ENCODE measurements around the gene ZNRF2. TPM values are rescaled to one million over a fixed set of nuclear protein-coding genes. Genes with fewer than 3 reads are reported as not detected.

Gene ZNRF2
- total and polyA plus RNA-seq, 2 of the 13 experiments (the other 11 are each of a cell fraction or from before 2014, with no cell fraction given), result 3.5 to 7.7 TPM

- DNase-seq (ENCODE audit: low spot score) (no peak), FAIRE-seq (no peak), ATAC-seq (no peak)
- BruUV-seq (replicated peaks), result no TSS peak
- peaks cover 19% of the 10 kb centered on the region for H3K4me1 ChIP-seq (ENCODE audit: insufficient read depth, low read length)
- no peaks in the 10 kb centered on the region for H4K20me1 ChIP-seq (ENCODE audit: insufficient read depth, low read length)
- no peak overlapping the region for H3K4me3 ChIP-seq (replicated peaks in 1 of 3; ENCODE audit: insufficient read depth in 1 of 3, low read depth in 2 of 3, low read length in 3 of 3)
- H2AFZ ChIP-seq (ENCODE audit: low read length), result no peak overlapping the region
- intact Hi-C loops (cut with micrococcal nuclease; ENCODE audit: unreplicated experiment), result loop anchor here (2.0 kb wide), 3 partner anchors 137 to 249 kb away; no protein-coding TSS in a partner anchor
- 90% methylated on average over 7 of the region's 7 CpGs for WGBS (ENCODE audit: low lambda C conversion rate)
- H3K9me3 ChIP-seq (ENCODE audit: low read length), result no peaks in the 10 kb centered on the region
- no peaks in the 10 kb centered on the region for H3K36me3 ChIP-seq (replicated peaks in 1 of 2; ENCODE audit: control insufficient read depth in 1 of 2, insufficient read depth in 2 of 2, low read length in 2 of 2)
- in situ Hi-C loops (cut with HindIII; ENCODE audit: extremely low pct_ligation_motif_present, low pct_unique_long_range_greater_than_20kb), result loop anchor here (5.0 kb wide), 3 partner anchors 137 to 252 kb away; no protein-coding TSS in a partner anchor
- no peak overlapping the region for H3K9ac ChIP-seq (ENCODE audit: insufficient read depth, low read depth, low read length)
- POLR2A ChIA-PET, result no interaction called here
- no peak overlapping the region for H3K4me2 ChIP-seq (ENCODE audit: low read depth, low read length)
- no peaks in the 10 kb centered on the region for H3K79me2 ChIP-seq (ENCODE audit: insufficient read depth, low read length)
- no peaks in the 10 kb centered on the region for H3K27me3 ChIP-seq (ENCODE audit: control insufficient read depth in 1 of 2, insufficient read depth in 2 of 2, low read length in 2 of 2)
- no peak overlapping the region for H3K27ac ChIP-seq (ENCODE audit: extremely low read length, insufficient read depth, low read length)
- CTCF ChIA-PET (ENCODE audit: low intra/inter-chr PET ratio, low total read pairs), result interaction anchor here (2.0 to 2.7 kb wide), 2 partner anchors 187 to 249 kb away, joined by 14 to 24 read pairs; no protein-coding TSS in a partner anchor
- TF ChIP-seq NFIB (CRISPR knock-in tag; IDR thresholded peaks at IDR 0.05; ENCODE audit: borderline replicate concordance) (no peak), ZFP41 (CRISPR knock-in tag; IDR thresholded peaks at IDR 0.05; ENCODE audit: borderline replicate concordance) (no peak), MTF2 (CRISPR knock-in tag; IDR thresholded peaks at IDR 0.05; ENCODE audit: borderline replicate concordance) (no peak), ZNF143 (CRISPR knock-in tag; IDR thresholded peaks at IDR 0.05) (no peak), ATF7 (IDR thresholded peaks at IDR 0.05) (no peak), ATF7 (CRISPR knock-in tag; IDR thresholded peaks at IDR 0.05) (no peak), ZNF205 (CRISPR knock-in tag; IDR thresholded peaks at IDR 0.05) (no peak), ZNF282 (IDR thresholded peaks at IDR 0.05; ENCODE audit: partially characterized antibody) (no peak), CCAR2 (optimal IDR thresholded peaks at IDR 0.05; ENCODE audit: low read depth, low read length) (no peak), REPIN1 (CRISPR knock-in tag; IDR thresholded peaks at IDR 0.05; ENCODE audit: borderline replicate concordance, low read depth) (no peak)
- TF ChIP-seq, protein P1, sequence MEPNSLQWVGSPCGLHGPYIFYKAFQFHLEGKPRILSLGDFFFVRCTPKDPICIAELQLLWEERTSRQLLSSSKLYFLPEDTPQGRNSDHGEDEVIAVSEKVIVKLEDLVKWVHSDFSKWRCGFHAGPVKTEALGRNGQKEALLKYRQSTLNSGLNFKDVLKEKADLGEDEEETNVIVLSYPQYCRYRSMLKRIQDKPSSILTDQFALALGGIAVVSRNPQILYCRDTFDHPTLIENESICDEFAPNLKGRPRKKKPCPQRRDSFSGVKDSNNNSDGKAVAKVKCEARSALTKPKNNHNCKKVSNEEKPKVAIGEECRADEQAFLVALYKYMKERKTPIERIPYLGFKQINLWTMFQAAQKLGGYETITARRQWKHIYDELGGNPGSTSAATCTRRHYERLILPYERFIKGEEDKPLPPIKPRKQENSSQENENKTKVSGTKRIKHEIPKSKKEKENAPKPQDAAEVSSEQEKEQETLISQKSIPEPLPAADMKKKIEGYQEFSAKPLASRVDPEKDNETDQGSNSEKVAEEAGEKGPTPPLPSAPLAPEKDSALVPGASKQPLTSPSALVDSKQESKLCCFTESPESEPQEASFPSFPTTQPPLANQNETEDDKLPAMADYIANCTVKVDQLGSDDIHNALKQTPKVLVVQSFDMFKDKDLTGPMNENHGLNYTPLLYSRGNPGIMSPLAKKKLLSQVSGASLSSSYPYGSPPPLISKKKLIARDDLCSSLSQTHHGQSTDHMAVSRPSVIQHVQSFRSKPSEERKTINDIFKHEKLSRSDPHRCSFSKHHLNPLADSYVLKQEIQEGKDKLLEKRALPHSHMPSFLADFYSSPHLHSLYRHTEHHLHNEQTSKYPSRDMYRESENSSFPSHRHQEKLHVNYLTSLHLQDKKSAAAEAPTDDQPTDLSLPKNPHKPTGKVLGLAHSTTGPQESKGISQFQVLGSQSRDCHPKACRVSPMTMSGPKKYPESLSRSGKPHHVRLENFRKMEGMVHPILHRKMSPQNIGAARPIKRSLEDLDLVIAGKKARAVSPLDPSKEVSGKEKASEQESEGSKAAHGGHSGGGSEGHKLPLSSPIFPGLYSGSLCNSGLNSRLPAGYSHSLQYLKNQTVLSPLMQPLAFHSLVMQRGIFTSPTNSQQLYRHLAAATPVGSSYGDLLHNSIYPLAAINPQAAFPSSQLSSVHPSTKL (CRISPR knock-in tag; IDR thresholded peaks at IDR 0.05), result no peak
- TF ChIP-seq, protein P2, sequence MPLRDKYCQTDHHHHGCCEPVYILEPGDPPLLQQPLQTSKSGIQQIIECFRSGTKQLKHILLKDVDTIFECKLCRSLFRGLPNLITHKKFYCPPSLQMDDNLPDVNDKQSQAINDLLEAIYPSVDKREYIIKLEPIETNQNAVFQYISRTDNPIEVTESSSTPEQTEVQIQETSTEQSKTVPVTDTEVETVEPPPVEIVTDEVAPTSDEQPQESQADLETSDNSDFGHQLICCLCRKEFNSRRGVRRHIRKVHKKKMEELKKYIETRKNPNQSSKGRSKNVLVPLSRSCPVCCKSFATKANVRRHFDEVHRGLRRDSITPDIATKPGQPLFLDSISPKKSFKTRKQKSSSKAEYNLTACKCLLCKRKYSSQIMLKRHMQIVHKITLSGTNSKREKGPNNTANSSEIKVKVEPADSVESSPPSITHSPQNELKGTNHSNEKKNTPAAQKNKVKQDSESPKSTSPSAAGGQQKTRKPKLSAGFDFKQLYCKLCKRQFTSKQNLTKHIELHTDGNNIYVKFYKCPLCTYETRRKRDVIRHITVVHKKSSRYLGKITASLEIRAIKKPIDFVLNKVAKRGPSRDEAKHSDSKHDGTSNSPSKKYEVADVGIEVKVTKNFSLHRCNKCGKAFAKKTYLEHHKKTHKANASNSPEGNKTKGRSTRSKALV (CRISPR knock-in tag; IDR thresholded peaks at IDR 0.05), result no peak
- TF ChIP-seq, protein P3, sequence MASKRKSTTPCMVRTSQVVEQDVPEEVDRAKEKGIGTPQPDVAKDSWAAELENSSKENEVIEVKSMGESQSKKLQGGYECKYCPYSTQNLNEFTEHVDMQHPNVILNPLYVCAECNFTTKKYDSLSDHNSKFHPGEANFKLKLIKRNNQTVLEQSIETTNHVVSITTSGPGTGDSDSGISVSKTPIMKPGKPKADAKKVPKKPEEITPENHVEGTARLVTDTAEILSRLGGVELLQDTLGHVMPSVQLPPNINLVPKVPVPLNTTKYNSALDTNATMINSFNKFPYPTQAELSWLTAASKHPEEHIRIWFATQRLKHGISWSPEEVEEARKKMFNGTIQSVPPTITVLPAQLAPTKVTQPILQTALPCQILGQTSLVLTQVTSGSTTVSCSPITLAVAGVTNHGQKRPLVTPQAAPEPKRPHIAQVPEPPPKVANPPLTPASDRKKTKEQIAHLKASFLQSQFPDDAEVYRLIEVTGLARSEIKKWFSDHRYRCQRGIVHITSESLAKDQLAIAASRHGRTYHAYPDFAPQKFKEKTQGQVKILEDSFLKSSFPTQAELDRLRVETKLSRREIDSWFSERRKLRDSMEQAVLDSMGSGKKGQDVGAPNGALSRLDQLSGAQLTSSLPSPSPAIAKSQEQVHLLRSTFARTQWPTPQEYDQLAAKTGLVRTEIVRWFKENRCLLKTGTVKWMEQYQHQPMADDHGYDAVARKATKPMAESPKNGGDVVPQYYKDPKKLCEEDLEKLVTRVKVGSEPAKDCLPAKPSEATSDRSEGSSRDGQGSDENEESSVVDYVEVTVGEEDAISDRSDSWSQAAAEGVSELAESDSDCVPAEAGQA (IDR thresholded peaks at IDR 0.05; ENCODE audit: low read depth), result no peak
- TF ChIP-seq, protein P3 (CRISPR knock-in tag; IDR thresholded peaks at IDR 0.05; ENCODE audit: borderline replicate concordance), result no peak
Measured at GRCh38 chr7:30413864-30414263, 129.5 kb downstream of the ZNRF2 start.

All from HepG2 (cell line).